ENCODE measurements around the gene FNBP1L.

The FNBP1L gene

GRCh38 chr1:93554883-93555872 lies 107.3 kb downstream of the FNBP1L start:
- TF ChIP-seq POLR2AphosphoS5 (IDR thresholded peaks at IDR 0.05; ENCODE audit: low read depth, low read length) = no peak
- no peak for TF ChIP-seq SPI1 (IDR thresholded peaks at IDR 0.05; ENCODE audit: low read depth, low read length)
- TF ChIP-seq TAF1 (IDR thresholded peaks at IDR 0.05; ENCODE audit: low read depth, low read length) = no peak
- no peak for TF ChIP-seq POLR2A (IDR thresholded peaks at IDR 0.05; ENCODE audit: low read depth, low read length)
- TF ChIP-seq POU2F2 (IDR thresholded peaks at IDR 0.05; ENCODE audit: low read depth, low read length) = no peak
- TF ChIP-seq PAX5 (IDR thresholded peaks at IDR 0.05; ENCODE audit: insufficient read depth, low read length, severe bottlenecking) = no peak
- no peak for FAIRE-seq
- DNase-seq (ENCODE audit: insufficient read length, low spot score) = no peak

GRCh38 chr1:93556291-93556690 lies 108.4 kb downstream of the FNBP1L start:
- DNase-seq (ENCODE audit: insufficient read length, low spot score) = no peak
- TF ChIP-seq SPI1 (IDR thresholded peaks at IDR 0.05; ENCODE audit: low read depth, low read length) = no peak
- no peak for TF ChIP-seq POU2F2 (IDR thresholded peaks at IDR 0.05; ENCODE audit: low read depth, low read length)
- no peak for TF ChIP-seq TAF1 (IDR thresholded peaks at IDR 0.05; ENCODE audit: low read depth, low read length)
- TF ChIP-seq PAX5 (IDR thresholded peaks at IDR 0.05; ENCODE audit: insufficient read depth, low read length, severe bottlenecking) = no peak
- no peak for TF ChIP-seq POLR2A (IDR thresholded peaks at IDR 0.05; ENCODE audit: low read depth, low read length)
- TF ChIP-seq POLR2AphosphoS5 (IDR thresholded peaks at IDR 0.05; ENCODE audit: low read depth, low read length) = no peak
- no peak for FAIRE-seq

GRCh38 chr1:93559045-93559444 lies 111.1 kb downstream of the FNBP1L start:
- TF ChIP-seq SPI1 (IDR thresholded peaks at IDR 0.05; ENCODE audit: low read depth, low read length) = no peak
- TF ChIP-seq POLR2AphosphoS5 (IDR thresholded peaks at IDR 0.05; ENCODE audit: low read depth, low read length) = no peak
- no peak for TF ChIP-seq POLR2A (IDR thresholded peaks at IDR 0.05; ENCODE audit: low read depth, low read length)
- no peak for TF ChIP-seq TAF1 (IDR thresholded peaks at IDR 0.05; ENCODE audit: low read depth, low read length)
- no peak for TF ChIP-seq PAX5 (IDR thresholded peaks at IDR 0.05; ENCODE audit: insufficient read depth, low read length, severe bottlenecking)
- TF ChIP-seq POU2F2 (IDR thresholded peaks at IDR 0.05; ENCODE audit: low read depth, low read length) = no peak
- FAIRE-seq = no peak

GRCh38 chr1:93559695-93560094 lies 111.8 kb downstream of the FNBP1L start:
- TF ChIP-seq POLR2A (IDR thresholded peaks at IDR 0.05; ENCODE audit: low read depth, low read length) (no peak), TAF1 (IDR thresholded peaks at IDR 0.05; ENCODE audit: low read depth, low read length) (no peak), POLR2AphosphoS5 (IDR thresholded peaks at IDR 0.05; ENCODE audit: low read depth, low read length) (no peak), SPI1 (IDR thresholded peaks at IDR 0.05; ENCODE audit: low read depth, low read length) (no peak), PAX5 (IDR thresholded peaks at IDR 0.05; ENCODE audit: insufficient read depth, low read length, severe bottlenecking) (no peak)

More at GRCh38 chr1:93559045-93559444, 111.1 kb downstream of the FNBP1L start:
- DNase-seq (ENCODE audit: insufficient read length, low spot score) = no peak

GRCh38 chr1:93565496-93566206 lies 117.7 kb downstream of the FNBP1L start:
- TF ChIP-seq PAX5 (IDR thresholded peaks at IDR 0.05; ENCODE audit: insufficient read depth, low read length, severe bottlenecking) (no peak), POLR2A (IDR thresholded peaks at IDR 0.05; ENCODE audit: low read depth, low read length) (no peak), POLR2AphosphoS5 (IDR thresholded peaks at IDR 0.05; ENCODE audit: low read depth, low read length) (no peak), POU2F2 (IDR thresholded peaks at IDR 0.05; ENCODE audit: low read depth, low read length) (no peak), SPI1 (IDR thresholded peaks at IDR 0.05; ENCODE audit: low read depth, low read length) (no peak), TAF1 (IDR thresholded peaks at IDR 0.05; ENCODE audit: low read depth, low read length) (no peak)
- DNase-seq (ENCODE audit: insufficient read length, low spot score) (no peak), FAIRE-seq (no peak)

More at GRCh38 chr1:93559695-93560094, 111.8 kb downstream of the FNBP1L start:
- DNase-seq (ENCODE audit: insufficient read length, low spot score) = no peak
- no peak for FAIRE-seq

- no peak for FAIRE-seq
- TF ChIP-seq POU2F2 (IDR thresholded peaks at IDR 0.05; ENCODE audit: low read depth, low read length) (no peak), POLR2A (IDR thresholded peaks at IDR 0.05; ENCODE audit: low read depth, low read length) (no peak), POLR2AphosphoS5 (IDR thresholded peaks at IDR 0.05; ENCODE audit: low read depth, low read length) (no peak), PAX5 (IDR thresholded peaks at IDR 0.05; ENCODE audit: insufficient read depth, low read length, severe bottlenecking) (no peak), TAF1 (IDR thresholded peaks at IDR 0.05; ENCODE audit: low read depth, low read length) (no peak), SPI1 (IDR thresholded peaks at IDR 0.05; ENCODE audit: low read depth, low read length) (no peak)
- no peak for DNase-seq (ENCODE audit: insufficient read length, low spot score)
Observed at GRCh38 chr1:93566227-93566626, 118.3 kb downstream of the FNBP1L start.

- no peak for DNase-seq (ENCODE audit: insufficient read length, low spot score)
- FAIRE-seq = no peak
- TF ChIP-seq POLR2AphosphoS5 (IDR thresholded peaks at IDR 0.05; ENCODE audit: low read depth, low read length) = no peak
- TF ChIP-seq TAF1 (IDR thresholded peaks at IDR 0.05; ENCODE audit: low read depth, low read length) = no peak
- TF ChIP-seq SPI1 (IDR thresholded peaks at IDR 0.05; ENCODE audit: low read depth, low read length) = no peak
- no peak for TF ChIP-seq PAX5 (IDR thresholded peaks at IDR 0.05; ENCODE audit: insufficient read depth, low read length, severe bottlenecking)
- TF ChIP-seq POLR2A (IDR thresholded peaks at IDR 0.05; ENCODE audit: low read depth, low read length) = no peak
- no peak for TF ChIP-seq POU2F2 (IDR thresholded peaks at IDR 0.05; ENCODE audit: low read depth, low read length)
Observed at GRCh38 chr1:93567255-93567918, 119.5 kb downstream of the FNBP1L start.

GRCh38 chr1:93569489-93569888 lies 121.6 kb downstream of the FNBP1L start:
- TF ChIP-seq SPI1 (IDR thresholded peaks at IDR 0.05; ENCODE audit: low read depth, low read length) (no peak), POLR2AphosphoS5 (IDR thresholded peaks at IDR 0.05; ENCODE audit: low read depth, low read length) (no peak), POLR2A (IDR thresholded peaks at IDR 0.05; ENCODE audit: low read depth, low read length) (no peak), TAF1 (IDR thresholded peaks at IDR 0.05; ENCODE audit: low read depth, low read length) (no peak)
- DNase-seq (ENCODE audit: insufficient read length, low spot score) = no peak
- FAIRE-seq = no peak

Data from GM12891 (cell line).